GM23338 (cell line): Measurements from ENCODE around the gene CADPS. TPM values are rescaled to one million over a fixed set of nuclear protein-coding genes. Genes with fewer than 3 reads are reported as not detected.

ENCODE experiments used
- ATAC-seq: fragments of 200-7000 bp; cut with Tn5 transposase; 3 replicates; pipeline ENCODE4 v1.9.1; 2020
- DNase-seq: peaks from one replicate; pipeline ENCODE4 v3.0.0-alpha.2; 2015; ENCODE audit warnings: low spot score
- H2AFZ ChIP-seq: fragments of 200-600 bp; sonication (generic); 2 replicates; pipeline ENCODE4 v1.8.0; 2016; ENCODE audit warnings: antibody characterized with exemption, mild to moderate bottlenecking, moderate library complexity
- H3F3A ChIP-seq: fragments of 200-600 bp; sonication (generic); replicated peaks from 2 replicates; pipeline ENCODE4 v1.8.0; 2017; ENCODE audit warnings: antibody characterized with exemption, mixed run types, low read depth
- H3K27ac ChIP-seq: fragments of 200-600 bp; sonication (generic); 2 replicates; pipeline ENCODE4 v1.6.1; 2016; ENCODE audit warnings: low read depth
- H3K27me3 ChIP-seq: fragments of 200-600 bp; sonication (generic); 2 replicates; pipeline ENCODE4 v1.8.0; 2016; ENCODE audit warnings: mild to moderate bottlenecking, mixed run types, moderate library complexity; ENCODE audit not compliant: insufficient read depth
- H3K36me3 ChIP-seq: fragments of 200-600 bp; sonication (generic); 2 replicates; pipeline ENCODE4 v1.8.0; 2016; ENCODE audit warnings: mild to moderate bottlenecking; ENCODE audit not compliant: insufficient read depth
- H3K4me1 ChIP-seq: fragments of 200-600 bp; sonication (generic); 2 replicates; pipeline ENCODE4 v1.8.0; 2016; ENCODE audit warnings: mild to moderate bottlenecking, moderate library complexity; ENCODE audit not compliant: insufficient read depth
- H3K4me2 ChIP-seq: fragments of 200-600 bp; sonication (generic); 2 replicates; pipeline ENCODE4 v1.7.1; 2017; ENCODE audit warnings: mixed run types
- H3K4me3 ChIP-seq: fragments of 200-600 bp; sonication (generic); 2 replicates; pipeline ENCODE4 v1.6.1; 2016; ENCODE audit warnings: mixed run types
- H3K79me2 ChIP-seq: fragments of 200-600 bp; sonication (generic); replicated peaks from 2 replicates; pipeline ENCODE4 v1.8.0; 2017; ENCODE audit warnings: mild to moderate bottlenecking; ENCODE audit not compliant: insufficient read depth
- H3K9me2 ChIP-seq: fragments of 200-600 bp; sonication (generic); 2 replicates; pipeline ENCODE4 v1.8.0; 2017; ENCODE audit not compliant: insufficient read depth
- H4K20me1 ChIP-seq: fragments of 200-600 bp; sonication (generic); replicated peaks from 2 replicates; pipeline ENCODE4 v1.8.0; 2017; ENCODE audit warnings: mild to moderate bottlenecking; ENCODE audit not compliant: insufficient read depth
- H3K27ac Mint-ChIP-seq: 2 replicates; pipeline ENCODE4 v1.8.0; 2020; ENCODE audit warnings: inconsistent platforms, mild to moderate bottlenecking, moderate library complexity, mixed read lengths
- H3K27me3 Mint-ChIP-seq: 3 replicates; pipeline ENCODE4 v1.8.0; 2022; ENCODE audit warnings: low read depth, mild to moderate bottlenecking, moderate library complexity, mixed read lengths, inconsistent platforms; ENCODE audit not compliant: insufficient read depth, poor library complexity
- H3K36me3 Mint-ChIP-seq: 3 replicates; pipeline ENCODE4 v1.8.0; 2021; ENCODE audit warnings: low read depth, mild to moderate bottlenecking, inconsistent platforms, moderate library complexity, mixed read lengths
- H3K4me1 Mint-ChIP-seq: 3 replicates; pipeline ENCODE4 v1.8.0; 2020; ENCODE audit warnings: mild to moderate bottlenecking, inconsistent platforms, mixed read lengths
- H3K4me3 Mint-ChIP-seq: 3 replicates; pipeline ENCODE4 v1.8.0; 2021; ENCODE audit warnings: moderate library complexity, mild to moderate bottlenecking, inconsistent platforms, mixed read lengths
- H3K9me3 Mint-ChIP-seq: 3 replicates; pipeline ENCODE4 v1.8.0; 2020; ENCODE audit warnings: moderate library complexity, mild to moderate bottlenecking, inconsistent platforms, mixed read lengths
- CREB1 ChIP-seq: fragments of 250-450 bp; sonication (Bioruptor Pico); IDR thresholded peaks from 2 replicates; pipeline ENCODE4 v1.5.0; 2020; ENCODE audit warnings: low read depth, mild to moderate bottlenecking, moderate library complexity
- CTCF ChIP-seq, 2 experiments: fragments of 200-600 bp in 1 of 2; sonication (generic) in 1 of 2; conservative IDR thresholded peaks; 2 replicates each; pipeline versions ENCODE4 v1.5.1 to v1.6.1; 2016 to 2017; ENCODE audit warnings: antibody characterized with exemption in 2 of 2, low read depth in 2 of 2, mild to moderate bottlenecking in 2 of 2, moderate library complexity in 1 of 2
- ETS1 ChIP-seq: IDR thresholded peaks from 2 replicates; pipeline ENCODE4 v1.6.1; 2016; ENCODE audit warnings: antibody characterized with exemption
- EZH2phosphoT487 ChIP-seq: fragments of 200-600 bp; sonication (generic); IDR thresholded peaks from one replicate; pipeline ENCODE4 v1.8.1; 2018; ENCODE audit warnings: antibody characterized with exemption; ENCODE audit not compliant: unreplicated experiment
- JUNB ChIP-seq: IDR thresholded peaks from one replicate; pipeline ENCODE4 v1.6.1; 2016; ENCODE audit warnings: antibody characterized with exemption; ENCODE audit not compliant: unreplicated experiment
- NANOG ChIP-seq: IDR thresholded peaks from 2 replicates; pipeline ENCODE4 v1.6.1; 2016; ENCODE audit warnings: antibody characterized with exemption, borderline replicate concordance
- REST ChIP-seq: IDR thresholded peaks from one replicate; pipeline ENCODE4 v1.6.1; 2018; ENCODE audit warnings: antibody characterized with exemption; ENCODE audit not compliant: unreplicated experiment
- STAT1 ChIP-seq: IDR thresholded peaks from one replicate; pipeline ENCODE4 v1.6.1; 2016; ENCODE audit warnings: antibody characterized with exemption; ENCODE audit not compliant: unreplicated experiment
- ZNF462 ChIP-seq: fragments of 250-450 bp; sonication (Bioruptor Pico); IDR thresholded peaks from 2 replicates; pipeline ENCODE4 v1.5.0; 2020; ENCODE audit warnings: mild to moderate bottlenecking, moderate library complexity
- polyA plus RNA-seq: library from polyadenylated mRNA; unstranded; fragments of >200 nt; fragmentation: Nextera tagmentation; extraction: Ambion mirVana; gene quantifications from 2 replicates; pipeline ENCODE4 v1.2.1, GENCODE V29; 2016
- total RNA-seq: library from RNA; depleted of rRNA; stranded (reverse); fragments of >200 nt; shearing (Covaris generic); gene quantifications from 2 replicates; pipeline ENCODE4 v1.2.3, GENCODE V29; 2014

Gene CADPS
- total and polyA plus RNA-seq, 2 experiments from 2014 or later, result 14.7 to 22.0 TPM

- Histone ChIP-seq H3K4me2 (no peak overlapping the region), H4K20me1 (no peaks in the 10 kb centered on the region), H3K27me3 (no peaks in the 10 kb centered on the region), H3F3A (no peaks in the 10 kb centered on the region), H3K79me2 (no peaks in the 10 kb centered on the region), H3K9me2 (peaks cover 14% of the 10 kb centered on the region), H3K4me1 (peaks cover 16% of the 10 kb centered on the region), H3K36me3 (no peaks in the 10 kb centered on the region), H3K27ac (no peak overlapping the region), H2AFZ (no peak overlapping the region), H3K4me3 (no peak overlapping the region)
- no peaks in the 10 kb centered on the region for H3K27me3 Mint-ChIP-seq
- H3K27ac Mint-ChIP-seq, result no peak overlapping the region
- DNase-seq (no peak), ATAC-seq (no peak)
- TF ChIP-seq REST (no peak), NANOG (no peak), EZH2phosphoT487 (no peak), CREB1 (CRISPR knock-in tag) (no peak), ETS1 (no peak), JUNB (no peak)
- H3K9me3 Mint-ChIP-seq, result no peaks in the 10 kb centered on the region
- peaks cover 4% of the 10 kb centered on the region; the same call in 2 of the 3 replicates for H3K36me3 Mint-ChIP-seq
- H3K4me1 Mint-ChIP-seq, result peaks cover 35% of the 10 kb centered on the region
- H3K4me3 Mint-ChIP-seq, result no peak overlapping the region
Observed at GRCh38 chr3:62682826-62683225, 192.4 kb downstream of the CADPS start.

- DNase-seq, result no peak
- no peak overlapping the region for H3K27ac Mint-ChIP-seq
- Histone ChIP-seq H3K9me2 (peaks cover 14% of the 10 kb centered on the region), H3K27me3 (no peaks in the 10 kb centered on the region), H3K4me3 (no peak overlapping the region), H3K79me2 (no peaks in the 10 kb centered on the region), H4K20me1 (no peaks in the 10 kb centered on the region), H3K4me1 (peaks cover 30% of the 10 kb centered on the region), H3K27ac (no peak overlapping the region), H3K36me3 (no peaks in the 10 kb centered on the region), H2AFZ (no peak overlapping the region), H3K4me2 (no peak overlapping the region), H3F3A (no peaks in the 10 kb centered on the region)
- peaks cover 42% of the 10 kb centered on the region for H3K4me1 Mint-ChIP-seq
- peaks cover 5% of the 10 kb centered on the region for H3K27me3 Mint-ChIP-seq
- no peak overlapping the region for H3K4me3 Mint-ChIP-seq
- no peak for ATAC-seq
- peaks cover 4% of the 10 kb centered on the region; the same call in 2 of the 3 replicates for H3K36me3 Mint-ChIP-seq
- H3K9me3 Mint-ChIP-seq, result no peaks in the 10 kb centered on the region
- TF ChIP-seq JUNB, result no peak
- TF ChIP-seq EZH2phosphoT487, result no peak
- TF ChIP-seq STAT1, result no peak
- TF ChIP-seq CREB1 (CRISPR knock-in tag), result no peak
- TF ChIP-seq CTCF (conservative IDR thresholded peaks at IDR 0.05; ENCODE audit: low read depth in 2 of 2), result no peak
- no peak for TF ChIP-seq ZNF462 (CRISPR knock-in tag)
Observed at GRCh38 chr3:62679988-62680387, 195.2 kb downstream of the CADPS start.
